Measurements from ENCODE around the gene ABCB8. TPM values are rescaled to one million over a fixed set of nuclear protein-coding genes. Genes with fewer than 3 reads are reported as not detected.
A peak's percentile ranks its signal among the peaks of the same experiment; 100 is the strongest.

The ABCB8 gene
- total and polyA plus RNA-seq, 9 of the 15 experiments (the other 6 are each of a cell fraction or from before 2014, with no cell fraction given): 7.6 to 106 (median 36.3) TPM

DNA sequence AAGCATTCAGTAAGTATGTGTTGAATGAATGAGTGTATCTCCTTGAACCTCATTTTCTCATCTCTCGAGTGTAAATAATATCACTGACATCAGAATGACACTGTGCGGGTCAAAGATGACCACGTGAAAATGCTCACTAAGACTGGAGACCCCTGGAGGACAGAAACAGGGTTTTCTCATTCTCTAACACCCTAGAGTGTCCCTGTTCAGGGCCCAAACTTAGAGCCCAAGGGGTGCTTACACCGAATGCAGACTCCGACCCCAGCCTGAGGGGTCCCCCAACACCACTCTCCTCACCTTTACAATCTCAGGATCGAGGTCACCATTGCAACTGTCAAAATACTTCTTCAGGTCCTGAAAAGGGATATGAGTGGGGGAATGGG lies 28.0 kb downstream of the ABCB8 start (continued):
- TF ChIP-seq SMAD3 (CRISPR knock-in tag; conservative IDR thresholded peaks at IDR 0.05) (no peak), U2AF1 (optimal IDR thresholded peaks at IDR 0.05; ENCODE audit: low read depth, low read length) (no peak), ZBTB26 (CRISPR knock-in tag; IDR thresholded peaks at IDR 0.05) (no peak), BRF1 (IDR thresholded peaks at IDR 0.05; ENCODE audit: borderline replicate concordance, extremely low read depth, insufficient read length) (no peak), NR3C1 (CRISPR knock-in tag; IDR thresholded peaks at IDR 0.05) (no peak), DPF2 (IDR thresholded peaks at IDR 0.05) (peak; percentile 59), PTBP1 (IDR thresholded peaks at IDR 0.05; ENCODE audit: low read depth, low read length) (no peak), ZNF174 (CRISPR knock-in tag; IDR thresholded peaks at IDR 0.05) (no peak), DNMT1 (IDR thresholded peaks at IDR 0.05) (no peak), TCF7L2 (IDR thresholded peaks at IDR 0.05; ENCODE audit: low read depth, low read length) (no peak), KDM1A (IDR thresholded peaks at IDR 0.05) (no peak), SMARCB1 (IDR thresholded peaks at IDR 0.05; ENCODE audit: insufficient read length, low read depth) (no peak), DDX20 (tag; IDR thresholded peaks at IDR 0.05; ENCODE audit: low read depth) (no peak), PURB (CRISPR knock-in tag; IDR thresholded peaks at IDR 0.05; ENCODE audit: low read depth) (no peak), CHCHD3 (CRISPR knock-in tag; IDR thresholded peaks at IDR 0.05) (no peak), KLF13 (tag; IDR thresholded peaks at IDR 0.05; ENCODE audit: borderline replicate concordance, low read depth) (no peak), NFYB (IDR thresholded peaks at IDR 0.05; ENCODE audit: extremely low read depth, insufficient read length) (no peak)
- TF ChIP-seq, protein P1, sequence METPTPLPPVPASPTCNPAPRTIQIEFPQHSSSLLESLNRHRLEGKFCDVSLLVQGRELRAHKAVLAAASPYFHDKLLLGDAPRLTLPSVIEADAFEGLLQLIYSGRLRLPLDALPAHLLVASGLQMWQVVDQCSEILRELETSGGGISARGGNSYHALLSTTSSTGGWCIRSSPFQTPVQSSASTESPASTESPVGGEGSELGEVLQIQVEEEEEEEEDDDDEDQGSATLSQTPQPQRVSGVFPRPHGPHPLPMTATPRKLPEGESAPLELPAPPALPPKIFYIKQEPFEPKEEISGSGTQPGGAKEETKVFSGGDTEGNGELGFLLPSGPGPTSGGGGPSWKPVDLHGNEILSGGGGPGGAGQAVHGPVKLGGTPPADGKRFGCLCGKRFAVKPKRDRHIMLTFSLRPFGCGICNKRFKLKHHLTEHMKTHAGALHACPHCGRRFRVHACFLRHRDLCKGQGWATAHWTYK (CRISPR knock-in tag; IDR thresholded peaks at IDR 0.05): no peak
- TF ChIP-seq, protein P2, sequence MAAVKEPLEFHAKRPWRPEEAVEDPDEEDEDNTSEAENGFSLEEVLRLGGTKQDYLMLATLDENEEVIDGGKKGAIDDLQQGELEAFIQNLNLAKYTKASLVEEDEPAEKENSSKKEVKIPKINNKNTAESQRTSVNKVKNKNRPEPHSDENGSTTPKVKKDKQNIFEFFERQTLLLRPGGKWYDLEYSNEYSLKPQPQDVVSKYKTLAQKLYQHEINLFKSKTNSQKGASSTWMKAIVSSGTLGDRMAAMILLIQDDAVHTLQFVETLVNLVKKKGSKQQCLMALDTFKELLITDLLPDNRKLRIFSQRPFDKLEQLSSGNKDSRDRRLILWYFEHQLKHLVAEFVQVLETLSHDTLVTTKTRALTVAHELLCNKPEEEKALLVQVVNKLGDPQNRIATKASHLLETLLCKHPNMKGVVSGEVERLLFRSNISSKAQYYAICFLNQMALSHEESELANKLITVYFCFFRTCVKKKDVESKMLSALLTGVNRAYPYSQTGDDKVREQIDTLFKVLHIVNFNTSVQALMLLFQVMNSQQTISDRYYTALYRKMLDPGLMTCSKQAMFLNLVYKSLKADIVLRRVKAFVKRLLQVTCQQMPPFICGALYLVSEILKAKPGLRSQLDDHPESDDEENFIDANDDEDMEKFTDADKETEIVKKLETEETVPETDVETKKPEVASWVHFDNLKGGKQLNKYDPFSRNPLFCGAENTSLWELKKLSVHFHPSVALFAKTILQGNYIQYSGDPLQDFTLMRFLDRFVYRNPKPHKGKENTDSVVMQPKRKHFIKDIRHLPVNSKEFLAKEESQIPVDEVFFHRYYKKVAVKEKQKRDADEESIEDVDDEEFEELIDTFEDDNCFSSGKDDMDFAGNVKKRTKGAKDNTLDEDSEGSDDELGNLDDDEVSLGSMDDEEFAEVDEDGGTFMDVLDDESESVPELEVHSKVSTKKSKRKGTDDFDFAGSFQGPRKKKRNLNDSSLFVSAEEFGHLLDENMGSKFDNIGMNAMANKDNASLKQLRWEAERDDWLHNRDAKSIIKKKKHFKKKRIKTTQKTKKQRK (IDR thresholded peaks at IDR 0.05; ENCODE audit: borderline replicate concordance, low read depth, low read length): no peak
- TF ChIP-seq, protein P3, sequence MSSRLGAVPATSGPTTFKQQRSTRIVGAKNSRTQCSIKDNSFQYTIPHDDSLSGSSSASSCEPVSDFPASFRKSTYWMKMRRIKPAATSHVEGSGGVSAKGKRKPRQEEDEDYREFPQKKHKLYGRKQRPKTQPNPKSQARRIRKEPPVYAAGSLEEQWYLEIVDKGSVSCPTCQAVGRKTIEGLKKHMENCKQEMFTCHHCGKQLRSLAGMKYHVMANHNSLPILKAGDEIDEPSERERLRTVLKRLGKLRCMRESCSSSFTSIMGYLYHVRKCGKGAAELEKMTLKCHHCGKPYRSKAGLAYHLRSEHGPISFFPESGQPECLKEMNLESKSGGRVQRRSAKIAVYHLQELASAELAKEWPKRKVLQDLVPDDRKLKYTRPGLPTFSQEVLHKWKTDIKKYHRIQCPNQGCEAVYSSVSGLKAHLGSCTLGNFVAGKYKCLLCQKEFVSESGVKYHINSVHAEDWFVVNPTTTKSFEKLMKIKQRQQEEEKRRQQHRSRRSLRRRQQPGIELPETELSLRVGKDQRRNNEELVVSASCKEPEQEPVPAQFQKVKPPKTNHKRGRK (tag; IDR thresholded peaks at IDR 0.05): no peak
- TF ChIP-seq, protein P4, sequence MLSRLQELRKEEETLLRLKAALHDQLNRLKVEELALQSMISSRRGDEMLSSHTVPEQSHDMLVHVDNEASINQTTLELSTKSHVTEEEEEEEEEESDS (CRISPR knock-in tag; IDR thresholded peaks at IDR 0.05): no peak

Measured in K562 (cell line).